Endothelial cell of umbilical vein (primary cell): Measurements from ENCODE around the gene DIAPH2.

ENCODE experiments used
- CTCF ChIP-seq, 2 donors: IDR thresholded peaks; 1 replicate in 1 of 2; 2 replicates in 1 of 2; pipeline ENCODE4 v1.5.1; 2011; ENCODE audit warnings: low read length in 2 of 2, mild to moderate bottlenecking in 2 of 2, moderate library complexity in 2 of 2, control low read depth in 1 of 2, inconsistent platforms in 1 of 2, low read depth in 1 of 2; ENCODE audit not compliant: insufficient read depth in 1 of 2; ENCODE audit errors: extremely low read depth in 1 of 2
- EZH2 ChIP-seq: IDR thresholded peaks from 2 replicates; pipeline ENCODE4 v1.6.1; 2012; ENCODE audit warnings: borderline replicate concordance, low read depth, mild to moderate bottlenecking, moderate library complexity, low read length, inconsistent platforms; ENCODE audit not compliant: severe bottlenecking
- FOS ChIP-seq: IDR thresholded peaks from 2 replicates; pipeline ENCODE4 v1.6.1; 2011; ENCODE audit warnings: mild to moderate bottlenecking, low read length, moderate library complexity, borderline replicate concordance; ENCODE audit not compliant: insufficient read depth
- GATA2 ChIP-seq: IDR thresholded peaks from 2 replicates; pipeline ENCODE4 v1.7.0; 2011; ENCODE audit warnings: low read depth, mild to moderate bottlenecking, moderate library complexity, mixed read lengths, low read length; ENCODE audit not compliant: insufficient read length, insufficient read depth
- JUN ChIP-seq: IDR thresholded peaks from 2 replicates; pipeline ENCODE4 v1.6.1; 2011; ENCODE audit warnings: borderline replicate concordance, low read depth; ENCODE audit not compliant: insufficient read length, insufficient read depth
- POLR2A ChIP-seq: IDR thresholded peaks from 2 replicates; pipeline ENCODE4 v1.6.1; 2012; ENCODE audit warnings: low read depth, mild to moderate bottlenecking, control low read depth, low read length
- POLR2AphosphoS5 ChIP-seq: IDR thresholded peaks from 2 replicates; pipeline ENCODE4 v1.6.1; 2012; ENCODE audit warnings: low read depth, mild to moderate bottlenecking, control low read depth, low read length, moderate library complexity; ENCODE audit not compliant: insufficient read depth

GRCh38 chrX:97636473-97637140 is 952.0 kb downstream of the DIAPH2 start:
- no peak for TF ChIP-seq POLR2AphosphoS5
- TF ChIP-seq CTCF (IDR thresholded peaks at IDR 0.05; ENCODE audit: extremely low read depth in 1 of 2, insufficient read depth in 1 of 2, low read depth in 1 of 2, low read length in 2 of 2): no peak
- TF ChIP-seq FOS: no peak
- no peak for TF ChIP-seq POLR2A
- no peak for TF ChIP-seq EZH2
- TF ChIP-seq GATA2: no peak
- TF ChIP-seq JUN: no peak
